Fibroblast of skin of back (primary cell): ENCODE measurements around the gene OR4K2. TPM values are rescaled to one million over a fixed set of nuclear protein-coding genes. Genes with fewer than 3 reads are reported as not detected.
"Not testable (repeated sequence)": the region's sequence is repeated elsewhere in the genome, so short reads cannot be mapped to it uniquely, and the experiment has no call there.

Source experiments
- DNase-seq: peaks from one replicate; pipeline ENCODE4 v3.0.0-alpha.2; 2013
- polyA plus RNA-seq, 2 experiments: library from polyadenylated mRNA; unstranded; fragments of 120-200 nt; gene quantifications; one replicate each; pipeline ENCODE4 v1.2.1, GENCODE V29; 2013; ENCODE audit not compliant: insufficient read length in 2 of 2

OR4K2 gene, protein sequence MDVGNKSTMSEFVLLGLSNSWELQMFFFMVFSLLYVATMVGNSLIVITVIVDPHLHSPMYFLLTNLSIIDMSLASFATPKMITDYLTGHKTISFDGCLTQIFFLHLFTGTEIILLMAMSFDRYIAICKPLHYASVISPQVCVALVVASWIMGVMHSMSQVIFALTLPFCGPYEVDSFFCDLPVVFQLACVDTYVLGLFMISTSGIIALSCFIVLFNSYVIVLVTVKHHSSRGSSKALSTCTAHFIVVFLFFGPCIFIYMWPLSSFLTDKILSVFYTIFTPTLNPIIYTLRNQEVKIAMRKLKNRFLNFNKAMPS
- not detected for polyA plus RNA-seq (2013, experiment 1 of 2; ENCODE audit: insufficient read length)
- not detected for polyA plus RNA-seq (2013, experiment 2 of 2; ENCODE audit: insufficient read length)

DNA sequence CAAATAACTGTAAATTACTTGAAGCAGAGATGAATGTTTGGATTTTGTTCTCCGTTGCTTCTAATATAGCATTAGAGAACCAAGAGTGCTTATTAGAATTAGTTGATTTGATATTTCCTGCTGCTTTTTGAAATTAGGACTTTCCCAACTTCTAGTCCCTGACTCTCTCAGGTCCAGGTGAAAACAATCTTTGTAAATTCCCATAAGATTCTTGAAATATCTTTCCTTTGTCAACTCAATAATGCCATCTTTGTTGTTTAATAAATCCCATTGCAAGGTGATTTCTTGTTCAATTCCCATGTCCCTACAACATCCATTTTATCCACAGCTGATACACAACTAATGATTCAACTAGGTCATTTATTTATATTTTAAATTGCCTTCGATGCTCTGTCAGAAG, at the start of gene OR4K2:
TSS of gene OR4K2 (plus strand) at position 301 of the 400 bp plus-strand sequence. CDS start 1,126 bp downstream, outside the sequence.
- DNase-seq = no peak

DNA sequence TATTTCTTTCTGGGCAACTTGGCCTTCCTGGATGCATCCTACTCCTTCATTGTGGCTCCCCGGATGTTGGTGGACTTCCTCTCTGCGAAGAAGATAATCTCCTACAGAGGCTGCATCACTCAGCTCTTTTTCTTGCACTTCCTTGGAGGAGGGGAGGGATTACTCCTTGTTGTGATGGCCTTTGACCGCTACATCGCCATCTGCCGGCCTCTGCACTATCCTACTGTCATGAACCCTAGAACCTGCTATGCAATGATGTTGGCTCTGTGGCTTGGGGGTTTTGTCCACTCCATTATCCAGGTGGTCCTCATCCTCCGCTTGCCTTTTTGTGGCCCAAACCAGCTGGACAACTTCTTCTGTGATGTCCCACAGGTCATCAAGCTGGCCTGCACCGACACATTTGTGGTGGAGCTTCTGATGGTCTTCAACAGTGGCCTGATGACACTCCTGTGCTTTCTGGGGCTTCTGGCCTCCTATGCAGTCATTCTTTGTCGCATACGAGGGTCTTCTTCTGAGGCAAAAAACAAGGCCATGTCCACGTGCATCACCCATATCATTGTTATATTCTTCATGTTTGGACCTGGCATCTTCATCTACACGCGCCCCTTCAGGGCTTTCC, 47.2 kb upstream of the OR4K2 start:
- not testable (repeated sequence) for DNase-seq

DNA sequence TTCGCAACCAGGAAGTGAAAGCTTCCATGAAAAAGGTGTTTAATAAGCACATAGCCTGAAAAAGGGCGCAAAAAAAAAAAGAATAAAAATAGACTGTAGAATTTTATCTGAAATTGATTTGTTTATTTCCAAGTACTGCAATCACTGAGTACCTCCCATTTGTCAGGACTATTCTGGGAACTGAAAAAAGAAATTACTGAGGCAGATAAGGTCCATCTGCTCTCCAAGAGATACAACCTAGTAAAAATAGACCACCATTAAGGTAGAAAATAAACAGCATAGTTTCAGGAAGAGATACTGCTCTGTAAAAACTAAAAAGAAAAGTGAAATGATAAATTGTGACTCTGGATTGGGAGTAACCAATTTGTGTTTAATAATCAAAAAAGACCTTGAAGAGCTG, 46.6 kb upstream of the OR4K2 start:
- no peak for DNase-seq

DNA sequence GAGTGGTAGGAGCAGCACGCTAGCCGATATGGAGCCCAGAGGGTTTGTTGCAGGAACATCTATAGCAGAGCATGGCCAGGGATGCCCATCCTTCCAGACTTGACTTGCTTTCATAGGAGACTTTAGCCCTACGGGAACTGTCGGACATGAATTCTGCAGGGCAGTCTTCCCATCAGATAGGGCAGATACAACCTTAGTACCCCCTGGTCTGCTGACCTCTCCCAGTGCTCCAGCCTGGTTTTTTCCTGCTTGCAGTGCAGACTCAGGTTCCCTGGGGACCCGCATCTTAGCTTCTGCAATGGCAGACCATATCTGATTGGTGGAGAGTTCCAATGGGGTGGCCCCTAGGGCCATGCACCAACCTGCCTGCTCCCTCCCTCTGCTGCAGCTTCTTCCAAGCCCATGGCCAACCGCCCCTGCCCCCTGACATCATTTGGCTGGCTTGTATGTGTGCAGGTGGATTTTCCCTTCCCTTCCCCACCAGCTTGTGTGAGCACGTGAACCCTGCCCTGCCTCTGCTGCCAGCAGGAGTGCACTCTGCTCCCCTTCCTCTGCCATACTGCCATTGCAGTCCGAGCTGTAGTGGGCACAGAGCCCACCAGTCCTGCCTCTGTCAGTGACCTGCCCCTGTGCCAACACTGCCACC, 40.6 kb upstream of the OR4K2 start:
- DNase-seq = not testable (repeated sequence)

DNA sequence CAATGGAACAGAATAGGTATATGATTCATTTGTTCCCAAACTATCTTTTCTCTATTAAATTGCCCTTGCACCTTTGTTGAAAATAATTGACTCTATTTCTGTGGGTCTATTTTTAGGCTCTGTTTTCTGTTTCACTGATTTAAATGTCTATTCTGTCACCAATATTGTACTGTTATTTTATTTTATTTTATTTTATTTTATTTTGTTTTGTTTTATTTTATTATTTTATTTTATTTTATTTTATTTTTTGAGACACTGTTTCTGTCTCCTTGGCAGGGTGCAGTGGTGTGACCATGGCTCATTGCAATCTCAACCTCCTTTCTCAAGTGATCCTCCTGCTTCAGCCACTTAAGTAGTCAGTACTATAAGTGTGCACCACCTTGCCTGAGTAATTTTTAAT, 36.5 kb upstream of the OR4K2 start:
- no peak for DNase-seq

DNA sequence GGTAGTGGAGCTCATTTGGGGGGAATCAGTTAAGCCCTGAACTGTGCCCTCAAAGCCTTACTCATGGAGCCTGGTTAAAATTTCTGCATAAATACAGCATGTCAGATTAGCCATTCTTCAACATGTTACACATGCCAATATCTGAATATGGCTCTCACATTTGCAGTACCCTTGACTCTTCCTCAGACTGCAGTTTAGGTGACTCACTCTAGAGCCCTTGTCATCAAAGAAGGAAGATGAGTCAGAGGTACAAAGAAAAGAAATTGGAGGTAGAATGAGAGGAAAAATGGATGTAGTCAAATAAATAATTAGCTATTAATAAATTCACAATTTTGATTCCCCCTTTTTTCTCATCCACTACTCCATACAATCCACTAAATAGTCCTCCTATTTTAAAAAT, 23.6 kb upstream of the OR4K2 start:
- DNase-seq = no peak

DNA sequence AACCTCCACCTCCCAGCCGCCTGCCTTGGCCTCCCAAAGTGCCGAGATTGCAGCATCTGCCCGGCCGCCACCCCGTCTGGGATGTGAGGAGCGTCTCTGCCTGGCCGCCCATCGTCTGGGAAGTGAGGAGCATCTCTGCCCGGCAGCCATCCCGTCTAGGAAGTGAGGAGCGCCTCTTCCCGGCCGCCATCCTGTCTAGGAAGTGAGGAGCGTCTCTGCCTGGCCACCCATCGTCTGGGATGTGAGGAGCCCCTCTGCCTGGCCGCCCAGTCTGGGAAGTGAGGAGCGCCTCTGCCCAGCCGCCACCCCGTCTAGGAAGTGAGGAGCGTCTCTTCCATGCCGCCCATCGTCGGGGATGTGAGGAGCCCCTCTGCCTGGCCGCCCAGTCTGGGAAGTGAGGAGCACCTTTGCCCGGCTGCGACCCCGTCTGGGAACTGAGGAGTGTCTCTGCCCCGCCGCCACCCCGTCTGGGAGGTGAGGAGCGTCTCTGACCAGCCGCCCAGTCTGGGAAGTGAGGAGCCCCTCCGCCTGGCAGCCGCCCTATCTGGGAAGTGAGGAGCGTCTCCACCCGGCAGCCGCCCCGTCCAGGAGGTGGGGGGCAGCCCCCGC, 8.8 kb upstream of the OR4K2 start:
- DNase-seq = not testable (repeated sequence)

DNA sequence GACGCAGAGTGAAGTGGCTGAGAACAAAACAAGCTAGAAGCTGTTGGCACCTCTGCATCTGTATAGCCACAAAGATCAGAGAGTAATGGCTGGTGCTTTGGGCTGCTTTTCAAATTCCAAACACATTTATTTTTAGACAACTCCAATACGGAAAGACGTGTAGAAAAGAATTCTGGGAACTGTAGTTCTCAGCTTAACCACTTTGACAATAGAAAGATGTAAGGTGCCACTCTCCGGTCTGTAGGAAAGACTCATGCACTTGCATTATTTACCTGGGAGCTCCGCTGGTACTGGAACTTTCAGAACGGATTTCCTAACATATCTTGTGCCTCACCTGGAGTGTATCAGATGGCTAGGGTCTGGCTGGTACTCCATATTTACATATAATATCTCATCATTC, 1.8 kb upstream of the OR4K2 start:
- DNase-seq = no peak

DNA sequence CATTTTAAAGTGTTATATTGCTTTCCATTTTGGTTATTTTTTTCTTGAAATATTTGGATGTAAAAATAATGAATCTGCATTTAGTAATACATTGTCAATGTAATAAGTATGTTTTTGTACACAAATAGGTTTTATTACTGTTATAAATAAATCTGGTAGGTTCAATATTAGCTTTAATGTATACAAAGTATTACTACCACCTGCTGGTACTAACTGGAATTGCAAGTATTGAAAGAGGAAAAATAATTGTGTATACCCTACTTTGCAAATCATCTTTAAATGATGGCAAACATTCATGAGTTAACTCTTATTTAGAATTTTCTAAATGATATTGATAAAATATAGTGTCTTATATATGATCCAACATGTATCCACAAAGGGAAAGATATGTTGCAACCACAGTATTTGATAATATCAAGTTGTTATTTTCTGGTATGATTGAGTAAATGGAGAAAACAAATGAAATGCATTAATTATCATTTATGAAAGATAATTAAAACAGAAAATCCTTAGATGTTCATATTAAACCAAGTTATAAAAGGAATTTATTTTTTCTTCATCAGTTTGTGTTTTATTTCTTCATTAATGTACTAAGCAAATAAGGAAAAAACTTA, 3.2 kb downstream of the OR4K2 start:
- DNase-seq = no peak

DNA sequence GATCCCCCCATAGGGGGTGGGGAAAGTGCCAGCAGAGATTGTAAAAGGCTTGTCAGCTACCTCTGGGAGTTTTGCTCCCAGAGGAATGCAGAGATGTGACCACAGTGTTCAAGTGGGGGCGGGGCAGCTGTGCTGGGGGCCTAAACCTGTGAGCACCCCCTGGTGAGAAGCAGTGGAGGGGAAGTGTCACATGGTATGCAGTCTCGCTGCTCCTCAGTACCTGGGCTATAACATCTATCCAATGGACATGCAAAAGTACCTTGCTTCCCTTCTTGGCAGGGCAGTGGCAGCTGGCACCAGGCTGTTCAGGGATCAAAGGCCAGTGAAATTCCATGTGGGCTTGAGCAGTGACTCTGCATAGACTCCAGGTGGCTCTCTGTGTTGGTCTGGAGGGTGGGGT, 20.3 kb downstream of the OR4K2 start:
- DNase-seq = no peak

DNA sequence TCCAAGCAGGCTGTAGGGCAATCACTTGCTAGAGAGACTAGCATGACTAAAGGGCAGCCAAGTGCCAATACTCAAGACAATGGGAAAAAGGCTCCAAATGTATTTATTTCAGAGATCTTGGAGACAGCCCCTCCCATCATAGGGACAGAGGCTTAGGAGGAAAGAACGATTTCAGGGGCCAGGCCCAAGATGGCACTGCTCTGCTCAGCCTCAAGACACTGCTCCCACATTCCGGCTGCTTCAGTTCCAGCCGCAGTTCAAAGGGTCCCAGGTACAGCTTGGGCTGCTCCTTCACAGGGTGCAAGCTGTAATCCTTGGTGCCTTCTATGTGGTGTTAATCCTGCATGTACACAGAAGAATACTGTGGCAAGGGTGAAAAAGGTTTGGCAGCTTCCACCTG, 26.1 kb downstream of the OR4K2 start:
- no peak for DNase-seq

DNA sequence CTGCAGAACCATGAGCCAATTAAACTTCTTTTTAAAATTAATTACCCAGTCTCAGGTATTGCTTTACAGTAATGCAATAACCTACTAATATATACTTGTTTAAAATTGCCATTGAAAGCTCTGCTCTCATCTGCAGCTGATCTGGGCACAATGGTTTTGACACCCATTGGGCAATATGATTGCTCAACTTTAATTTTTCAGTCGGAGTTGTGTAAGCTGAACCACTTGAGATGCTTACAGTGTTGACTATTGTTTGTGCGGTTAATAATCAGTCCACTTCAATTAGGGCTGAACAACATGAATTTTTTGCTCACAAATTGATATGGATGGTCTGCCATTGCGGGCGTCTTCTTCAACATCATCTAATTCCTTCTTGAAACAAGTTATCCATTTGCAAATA, 27.5 kb downstream of the OR4K2 start:
- DNase-seq = no peak

DNA sequence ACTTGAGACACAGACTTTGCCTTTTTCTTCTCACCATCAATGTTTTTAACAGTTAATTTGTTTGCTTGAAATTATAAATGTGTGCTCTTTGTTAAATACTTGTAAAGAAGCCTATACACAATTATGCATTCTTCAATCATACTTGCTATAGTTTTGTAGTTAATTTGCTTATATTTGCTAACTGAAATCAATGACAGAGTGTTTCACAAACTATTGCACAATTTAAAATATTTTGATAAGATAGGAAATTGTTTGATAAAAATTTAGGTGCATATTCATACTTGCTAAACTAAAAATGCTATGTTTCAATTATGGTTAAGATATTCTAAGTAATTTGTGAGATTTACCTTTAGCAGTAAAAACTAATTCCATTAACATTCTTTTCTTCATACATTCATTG, 31.7 kb downstream of the OR4K2 start:
- DNase-seq = no peak

DNA sequence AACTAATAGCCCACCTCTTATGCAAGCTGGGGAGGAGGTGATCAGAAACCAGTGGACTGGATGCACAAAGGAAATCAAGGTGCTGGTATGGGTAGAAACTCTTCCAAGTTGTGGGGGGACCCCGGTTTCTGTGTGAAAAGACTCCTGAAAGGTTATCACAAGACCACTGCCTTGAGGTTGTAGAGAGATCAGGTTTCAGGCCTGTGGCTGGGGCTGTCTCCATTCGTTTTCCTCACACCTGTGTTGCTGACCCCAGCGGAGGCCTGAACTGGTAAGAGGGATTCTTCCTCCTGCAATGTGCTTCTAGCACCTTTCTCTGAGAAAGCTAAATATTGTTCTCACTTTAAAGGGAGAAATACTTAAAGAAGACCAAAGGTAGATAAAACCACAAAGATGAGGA, 36.2 kb downstream of the OR4K2 start:
- no peak for DNase-seq

DNA sequence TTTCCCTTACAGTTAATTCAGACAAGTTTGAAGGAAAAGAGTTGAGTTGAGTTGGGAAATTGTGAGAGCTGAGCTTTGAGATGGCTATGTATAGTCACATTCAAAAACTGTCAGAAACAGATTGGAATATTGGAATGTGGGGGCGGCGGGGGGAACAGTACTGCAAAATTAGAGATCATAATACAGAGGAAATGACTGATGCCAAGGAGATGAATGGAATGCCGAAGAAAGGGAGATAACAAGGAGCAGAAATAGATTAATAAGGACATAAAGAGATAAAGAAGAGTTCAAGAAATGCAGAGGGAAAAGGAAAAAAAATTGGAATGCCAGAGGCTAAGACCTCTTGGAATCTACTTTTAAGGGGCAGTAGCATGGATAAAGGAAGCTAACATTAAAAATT, 42.3 kb downstream of the OR4K2 start:
- no peak for DNase-seq

DNA sequence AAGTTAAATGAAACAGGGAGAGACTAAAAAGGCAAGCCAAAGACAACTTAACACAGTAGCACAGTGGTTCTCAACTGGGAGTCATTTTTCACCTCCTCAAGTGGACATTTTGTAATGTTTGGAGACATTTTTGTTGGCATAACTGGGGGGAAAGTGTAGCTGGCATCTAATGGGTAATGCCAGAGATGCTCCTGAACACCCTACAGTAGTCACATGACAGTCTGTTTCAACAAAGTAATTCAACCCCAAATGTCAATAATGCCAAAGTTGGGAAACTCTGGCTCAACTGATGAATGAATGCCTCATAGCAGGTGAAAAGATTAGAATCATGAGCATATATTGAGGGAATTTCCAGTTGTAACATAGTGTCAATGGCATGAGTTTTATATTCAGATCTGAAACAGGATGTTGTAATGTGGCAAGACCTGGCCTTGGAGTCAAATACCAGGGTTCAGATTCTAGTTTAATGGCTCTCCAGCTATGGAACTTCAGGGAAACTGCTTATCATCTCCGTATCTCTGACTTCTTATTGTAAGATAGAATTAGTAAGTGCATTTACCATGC, 43.1 kb downstream of the OR4K2 start:
- DNase-seq = no peak

DNA sequence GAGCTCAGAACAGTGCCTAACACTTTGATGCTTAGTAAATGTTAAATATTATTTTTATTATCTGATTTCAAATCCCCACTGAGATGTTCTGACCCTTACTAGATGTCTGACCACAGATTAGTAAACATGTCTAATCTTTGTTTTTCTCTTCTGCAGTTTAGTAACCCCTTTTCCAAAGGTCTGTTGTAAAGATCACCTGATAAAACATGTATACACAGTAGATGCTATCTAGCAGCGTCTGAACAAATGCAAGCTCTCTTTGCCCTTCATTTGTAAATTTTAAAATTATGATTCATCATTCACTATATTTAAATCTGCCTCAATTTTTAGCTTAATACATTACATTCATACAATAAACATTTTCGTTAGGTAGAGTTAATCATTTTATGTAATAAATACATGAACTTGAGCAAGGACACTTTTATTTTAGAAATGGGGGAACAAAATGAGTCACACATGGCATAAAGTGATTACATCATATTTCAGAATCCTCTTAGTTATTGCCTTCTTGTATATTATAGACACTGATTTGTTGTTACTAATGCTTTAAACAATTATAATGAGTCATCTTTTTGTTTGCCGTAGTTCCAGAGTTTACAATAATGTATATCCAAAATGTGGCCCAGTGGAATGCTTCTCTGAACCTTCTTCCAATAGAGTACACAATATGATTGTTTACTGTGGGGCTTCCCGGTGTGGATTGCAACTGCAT, 43.8 kb downstream of the OR4K2 start:
- no peak for DNase-seq

DNA sequence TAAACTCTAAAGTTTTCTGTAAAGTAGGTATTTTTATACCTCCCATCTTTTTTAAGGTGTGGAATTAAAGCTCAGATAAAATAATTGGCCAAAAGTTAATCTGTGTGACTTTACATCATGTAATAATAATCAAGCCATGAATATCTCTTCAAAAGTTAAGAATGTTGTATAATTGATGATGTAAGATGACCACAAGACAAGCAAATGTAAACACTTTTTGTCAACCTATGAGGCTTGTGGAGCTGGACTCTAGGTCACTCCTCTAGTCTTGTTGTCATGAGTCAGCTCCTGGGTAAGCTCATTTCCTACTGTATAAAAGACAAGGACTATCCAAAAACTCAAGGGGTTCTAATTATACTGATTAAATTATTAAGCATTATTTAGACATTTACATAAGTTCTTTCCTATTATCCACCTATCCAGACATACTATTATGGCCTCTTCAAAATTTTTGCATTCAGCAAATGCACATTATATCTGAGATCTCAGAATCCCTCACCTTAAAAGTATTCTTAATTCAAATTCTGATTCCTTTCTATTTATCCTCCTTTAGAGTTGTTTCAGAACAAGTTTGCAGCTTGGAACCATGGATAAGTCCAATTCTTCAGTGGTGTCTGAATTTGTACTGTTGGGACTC, 45.2 kb downstream of the OR4K2 start, which contains the start of gene OR4K5:
TSS of gene OR4K5 (plus strand) at position 587 of the 637 bp plus-strand sequence. CDS start at position 587, 0 bp downstream.
- DNase-seq = no peak

DNA sequence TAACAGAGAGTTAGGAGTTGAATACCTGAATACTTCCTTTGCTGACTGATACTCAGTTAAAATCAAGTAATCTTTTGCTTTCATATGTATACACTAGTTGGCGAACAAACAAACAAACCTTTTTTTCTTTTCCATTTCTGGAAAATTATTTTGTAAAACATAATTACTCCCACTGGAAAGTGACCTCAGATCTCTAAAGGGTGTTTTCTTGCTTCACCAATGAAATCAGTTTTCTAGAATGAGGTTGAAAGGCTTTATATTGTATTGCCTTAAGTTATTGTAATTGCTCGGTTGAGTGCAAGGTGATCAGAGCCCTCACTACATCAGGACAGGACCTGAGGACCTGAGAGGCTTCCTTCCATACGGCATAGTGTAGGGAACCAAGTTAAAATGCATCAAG, 55.7 kb downstream of the OR4K2 start, which contains the start of gene OR4K1:
TSS of gene OR4K1 (plus strand) at position 301 of the 400 bp plus-strand sequence. CDS start 4,750 bp downstream, outside the sequence.
- no peak for DNase-seq
